DMS53 treated with DMSO at 0.1 percent for 48 hours (cell line): ENCODE measurements around the gene ADGRA1.

Source experiments
- DNase-seq: peaks from one replicate; lab custom pipeline; 2025; ENCODE audit not compliant: unreplicated experiment; lab: John Stamatoyannopoulos, UW

Gene ADGRA1

DNA sequence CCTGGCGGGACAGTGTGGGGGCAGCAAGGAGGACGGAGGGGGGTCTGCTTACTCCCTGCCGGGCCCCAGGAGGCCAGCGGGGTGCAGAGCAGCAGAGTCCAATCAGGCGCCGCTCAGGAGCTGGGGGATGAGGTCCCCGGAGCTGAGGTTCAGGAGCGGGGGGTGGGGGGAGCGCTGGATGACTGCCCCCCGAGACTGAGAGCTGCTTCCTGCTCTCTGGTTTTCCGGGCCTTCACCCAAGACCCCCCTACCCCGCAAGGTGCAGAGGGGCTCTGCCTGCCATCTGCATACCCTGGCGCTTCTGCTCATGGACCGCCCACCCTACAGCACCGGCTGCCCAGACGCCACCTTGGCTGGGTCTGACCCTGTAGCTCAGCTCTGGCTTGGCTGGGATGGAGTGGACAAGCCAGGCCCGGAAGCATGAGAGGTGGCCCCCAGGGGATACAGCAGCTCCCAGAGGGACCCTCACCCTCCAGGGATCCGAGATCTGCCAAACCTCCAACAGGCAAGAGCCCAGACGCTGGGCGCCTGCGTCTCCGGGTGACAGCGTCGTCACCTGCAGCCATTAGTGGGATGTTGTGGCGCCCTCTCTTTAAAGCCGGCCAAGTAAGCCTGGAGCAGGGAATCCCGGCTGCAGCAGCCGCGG is 73.2 kb downstream of the ADGRA1 start:
- DNase-seq = no peak

- DNase-seq = no peak
Measured at GRCh38 chr10:133161486-133162109, 73.9 kb downstream of the ADGRA1 start.

DNA sequence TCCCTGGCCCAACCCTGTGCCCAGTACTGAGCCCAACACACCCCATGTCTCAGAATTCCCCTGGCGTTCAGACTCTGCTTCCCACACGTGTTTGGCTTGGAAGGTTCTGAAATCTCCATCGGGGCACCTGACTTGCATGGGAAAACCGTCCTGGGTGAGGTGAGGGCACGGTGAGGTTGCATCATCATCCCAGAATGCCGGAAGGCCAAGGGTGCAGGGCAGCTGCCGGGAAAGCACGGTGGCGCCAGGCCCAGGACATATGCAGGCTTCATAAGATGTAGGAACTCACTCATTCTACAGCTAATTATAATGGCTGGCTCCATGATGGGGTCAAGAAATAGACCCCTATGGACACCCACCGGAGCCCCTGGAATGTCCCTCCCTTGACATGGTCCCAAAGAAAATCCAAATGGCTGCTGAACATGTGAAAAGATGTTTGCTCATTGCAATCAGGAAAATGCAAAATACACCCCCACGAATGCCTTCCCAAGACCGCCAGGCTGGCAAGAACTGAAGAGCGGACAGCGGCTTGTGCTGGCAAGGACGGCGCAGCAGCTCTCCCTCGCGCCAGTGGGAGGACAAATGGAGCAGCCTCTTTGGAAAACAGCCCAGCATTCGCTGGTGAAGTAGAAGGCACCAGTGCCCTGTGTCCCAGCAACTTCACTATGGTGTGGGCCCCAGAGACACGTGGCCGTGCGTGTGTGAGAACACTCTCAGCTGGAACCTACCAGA is 74.6 kb downstream of the ADGRA1 start:
- DNase-seq = no peak

DNA sequence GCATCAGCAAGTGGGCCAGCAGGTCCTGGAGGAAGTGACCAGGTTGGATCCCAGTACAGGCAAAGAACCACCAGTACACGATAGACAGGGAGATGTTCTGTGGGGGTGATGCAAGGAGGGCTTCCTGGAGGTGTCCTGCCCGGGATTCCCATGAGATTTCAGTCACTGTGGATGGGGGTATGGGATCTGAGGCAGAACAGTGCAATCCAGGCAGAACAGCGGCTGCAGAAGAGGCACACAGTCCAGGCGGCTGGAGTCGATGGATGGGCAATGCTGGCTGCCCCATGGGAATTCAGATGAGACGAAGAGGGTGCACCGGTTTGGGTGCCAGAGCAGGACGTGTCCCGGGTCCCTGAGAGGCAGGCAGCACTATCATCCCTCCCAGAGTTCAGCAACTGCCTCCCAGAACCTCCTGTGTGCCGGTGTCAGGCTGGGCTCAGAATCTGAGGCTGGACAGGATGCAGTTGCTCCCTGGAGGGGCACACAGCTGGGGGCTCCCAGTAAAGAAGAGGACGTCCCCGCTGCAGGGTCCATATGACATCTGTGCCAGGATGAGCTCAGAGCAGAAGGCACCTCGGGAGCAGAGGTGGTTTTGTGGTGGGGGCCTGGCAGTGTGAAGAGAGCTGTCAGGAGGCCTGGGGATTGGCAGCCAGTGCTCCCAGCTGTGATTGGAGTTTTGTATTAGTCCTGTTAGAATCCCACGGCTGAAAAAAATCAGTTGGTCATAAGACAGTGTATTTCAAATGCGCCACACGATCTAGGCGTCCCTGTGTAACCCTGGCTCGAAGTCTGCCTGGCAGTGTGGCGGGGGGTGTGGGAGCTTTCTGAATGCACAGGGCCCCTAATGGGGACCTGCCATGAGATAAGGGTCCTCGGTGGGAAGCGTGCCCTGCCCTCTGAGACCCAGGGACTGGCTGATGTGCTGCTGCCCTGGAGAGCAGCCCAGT is 75.5 kb downstream of the ADGRA1 start:
- no peak for DNase-seq

DNA sequence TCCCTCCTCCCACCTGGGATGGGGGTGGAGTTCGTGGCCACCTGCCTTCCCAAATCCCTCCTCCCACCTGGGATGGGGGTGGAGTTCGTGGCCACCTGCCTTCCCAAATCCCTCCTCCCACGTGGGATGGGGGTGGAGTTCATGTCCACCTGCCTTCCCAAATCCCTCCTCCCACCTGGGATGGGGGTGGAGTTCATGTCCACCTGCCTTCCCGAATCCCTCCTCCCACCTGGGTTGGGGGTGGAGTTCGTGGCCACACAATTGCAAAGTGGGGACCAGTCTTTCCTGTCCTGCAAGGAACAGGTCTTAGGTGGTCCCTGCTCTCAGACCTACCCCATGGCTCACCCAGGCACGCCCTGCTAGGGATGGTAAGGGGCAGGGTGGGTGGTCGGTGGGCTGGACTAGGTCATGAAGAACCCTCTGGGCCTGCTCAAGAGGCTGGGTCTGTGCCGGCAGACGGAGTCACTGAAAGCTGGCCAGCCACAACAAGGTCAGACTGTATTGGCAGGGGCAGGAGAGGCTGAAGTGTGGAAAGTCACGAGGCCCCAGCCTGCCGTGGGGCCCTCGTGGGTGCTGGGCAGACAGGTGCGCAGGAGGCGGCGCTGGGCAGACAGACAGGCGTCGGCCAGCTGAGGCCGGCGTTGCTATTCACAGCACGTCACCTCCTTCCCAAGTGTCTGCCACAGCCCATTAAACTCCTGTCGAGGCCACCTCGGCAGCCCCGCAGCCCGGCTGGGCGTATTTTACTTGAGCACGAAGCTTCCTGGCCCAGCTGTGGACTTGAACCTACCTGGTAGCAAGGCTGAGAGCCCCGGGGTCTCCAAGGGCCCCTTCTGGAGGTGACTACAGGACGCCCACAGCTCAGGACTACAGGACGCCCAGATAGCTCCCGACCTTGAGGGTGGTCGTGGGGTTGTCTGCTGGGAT is 76.4 kb downstream of the ADGRA1 start:
- DNase-seq = no peak

DNA sequence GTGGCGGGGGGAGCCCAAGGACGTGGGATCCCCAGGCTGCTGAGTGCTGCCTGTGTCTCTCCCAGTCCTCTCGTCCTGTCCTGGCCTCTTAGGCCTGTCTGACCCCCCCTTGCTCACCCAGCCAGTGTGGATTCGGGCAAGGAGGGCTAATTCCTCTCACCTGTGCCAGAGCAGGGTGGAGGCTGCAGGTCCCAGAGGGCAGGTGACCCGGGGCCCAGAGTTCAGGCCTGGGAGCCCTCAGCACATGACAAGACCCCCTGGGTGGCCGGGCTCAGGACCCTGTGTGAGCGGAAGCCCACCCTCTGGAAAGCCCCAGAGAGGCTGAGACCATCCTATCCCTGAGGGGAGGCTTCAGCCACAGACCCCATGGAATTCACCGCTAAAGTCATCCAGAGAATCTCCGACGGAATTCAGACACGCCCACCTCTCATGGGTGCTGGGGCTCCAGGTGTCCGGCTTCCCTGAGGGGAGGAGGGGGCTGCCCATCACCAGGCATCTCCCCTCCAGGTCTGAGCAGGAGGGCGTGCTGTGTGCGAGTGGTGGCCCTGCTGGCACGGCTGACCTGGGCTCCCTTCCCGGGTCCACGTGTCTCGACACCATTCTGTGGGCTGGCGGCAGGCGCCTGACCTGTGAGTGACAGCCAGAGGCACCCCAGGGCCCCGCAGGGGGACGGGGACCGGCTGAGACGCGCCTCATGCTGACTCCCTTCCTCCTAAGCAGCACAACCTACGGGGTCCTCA is 77.3 kb downstream of the ADGRA1 start:
- DNase-seq = no peak

GRCh38 chr10:133165556-133166503 is 78.1 kb downstream of the ADGRA1 start:
- DNase-seq = no peak

DNA sequence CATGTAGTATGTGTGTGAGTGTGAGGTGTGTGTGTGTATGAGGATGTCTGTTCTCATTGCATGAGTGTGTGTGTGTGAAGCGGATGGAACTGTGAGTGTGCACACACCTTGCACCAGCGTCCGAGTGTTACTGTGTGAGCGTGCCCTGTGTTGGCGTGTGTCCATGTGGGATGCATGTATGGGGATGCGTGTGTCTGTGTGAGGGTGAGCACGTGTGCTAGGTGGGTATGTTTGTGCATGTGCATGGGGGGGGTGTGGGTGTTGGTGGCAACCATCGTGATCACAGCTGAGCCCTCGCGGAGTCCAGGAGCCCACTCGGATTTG is 78.7 kb downstream of the ADGRA1 start:
- no peak for DNase-seq

GRCh38 chr10:133166828-133167692 is 79.3 kb downstream of the ADGRA1 start:
- DNase-seq = no peak

DNA sequence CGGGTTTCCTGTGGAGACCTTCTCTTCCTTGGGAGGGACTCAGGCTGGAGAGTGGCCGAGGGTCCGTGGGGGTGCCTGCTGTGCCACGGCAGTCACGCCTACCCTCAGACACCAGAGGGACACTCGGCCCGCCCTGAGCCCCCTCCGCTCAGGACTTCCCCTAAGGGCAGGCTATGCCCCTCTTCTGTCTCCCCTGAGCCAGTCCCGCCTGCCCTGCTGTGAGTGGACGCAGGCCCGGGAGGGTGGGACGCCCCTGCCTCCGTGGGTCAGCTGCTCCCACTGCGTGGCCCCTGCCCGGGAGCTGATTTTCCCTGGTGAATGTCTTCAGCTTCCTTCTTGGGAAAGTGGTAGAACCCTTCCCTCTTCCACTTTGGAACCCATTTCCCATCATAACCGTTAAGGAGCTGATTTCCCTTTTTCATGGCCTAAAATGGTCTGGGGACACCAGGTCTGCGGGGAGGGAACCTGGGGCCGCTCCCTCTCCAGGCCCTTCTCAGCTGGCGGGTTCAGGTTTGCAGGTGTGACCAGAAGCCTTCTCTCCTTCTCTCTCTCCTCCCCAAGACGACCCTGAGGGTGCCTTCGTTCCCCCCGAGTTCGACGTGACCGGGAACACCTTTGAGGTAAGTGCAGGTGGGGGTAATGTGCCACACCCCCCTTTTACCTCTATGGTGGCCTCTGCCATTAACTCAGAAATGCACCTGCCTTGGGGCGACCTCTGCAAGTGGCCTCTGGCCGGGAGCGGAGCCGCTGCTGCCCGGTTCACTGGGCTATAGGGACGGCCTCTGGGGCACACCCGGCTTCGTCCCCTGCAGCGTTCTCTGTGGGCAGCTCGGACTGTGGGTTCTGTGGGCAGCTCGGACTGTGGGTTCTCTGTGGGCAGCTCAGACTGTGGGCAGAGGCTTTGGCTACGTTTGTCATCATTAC is 80.2 kb downstream of the ADGRA1 start:
- no peak for DNase-seq

GRCh38 chr10:133168617-133169031 is 80.9 kb downstream of the ADGRA1 start:
- no peak for DNase-seq

DNA sequence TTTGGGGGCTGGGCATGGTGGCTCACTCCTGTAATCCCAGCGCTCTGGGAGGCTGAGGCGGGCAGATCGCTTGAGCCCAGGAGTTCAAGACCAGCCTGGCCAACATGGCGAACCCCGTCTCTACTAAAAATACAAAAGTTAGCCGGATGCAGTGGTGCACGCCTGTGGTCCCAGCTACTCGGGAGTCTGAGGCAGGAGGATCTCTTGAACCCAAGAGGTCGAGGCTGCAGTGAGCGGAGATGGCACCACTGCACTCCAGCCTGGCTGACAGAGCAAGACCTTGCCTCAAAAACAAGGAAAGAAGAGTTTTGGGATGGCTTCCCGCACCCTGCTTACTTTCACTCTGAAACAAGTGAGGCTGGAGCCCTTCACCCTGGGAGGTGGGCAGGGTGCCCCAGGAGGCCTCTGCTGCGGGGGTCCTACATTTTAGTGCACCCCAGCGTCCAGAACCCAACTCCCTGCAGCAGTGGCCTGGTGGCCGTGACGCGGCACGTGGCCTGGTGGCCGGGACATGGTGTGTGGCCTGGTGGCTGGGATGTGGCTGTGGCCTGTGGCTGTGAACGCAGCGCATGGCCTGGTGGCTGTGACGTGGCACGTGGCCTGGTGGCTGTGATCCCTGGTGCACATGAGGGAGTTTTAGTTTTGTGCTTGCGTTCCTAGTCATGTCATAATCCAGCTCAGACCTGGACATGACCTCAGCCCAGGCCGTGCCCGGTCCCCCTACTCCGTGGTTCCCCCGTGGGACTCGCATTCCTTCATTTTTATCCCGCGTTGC is 81.6 kb downstream of the ADGRA1 start:
- DNase-seq = no peak

GRCh38 chr10:133170092-133170491 is 82.4 kb downstream of the ADGRA1 start:
- no peak for DNase-seq

- DNase-seq = no peak
Measured at GRCh38 chr10:133173860-133174640, 86.3 kb downstream of the ADGRA1 start.

DNA sequence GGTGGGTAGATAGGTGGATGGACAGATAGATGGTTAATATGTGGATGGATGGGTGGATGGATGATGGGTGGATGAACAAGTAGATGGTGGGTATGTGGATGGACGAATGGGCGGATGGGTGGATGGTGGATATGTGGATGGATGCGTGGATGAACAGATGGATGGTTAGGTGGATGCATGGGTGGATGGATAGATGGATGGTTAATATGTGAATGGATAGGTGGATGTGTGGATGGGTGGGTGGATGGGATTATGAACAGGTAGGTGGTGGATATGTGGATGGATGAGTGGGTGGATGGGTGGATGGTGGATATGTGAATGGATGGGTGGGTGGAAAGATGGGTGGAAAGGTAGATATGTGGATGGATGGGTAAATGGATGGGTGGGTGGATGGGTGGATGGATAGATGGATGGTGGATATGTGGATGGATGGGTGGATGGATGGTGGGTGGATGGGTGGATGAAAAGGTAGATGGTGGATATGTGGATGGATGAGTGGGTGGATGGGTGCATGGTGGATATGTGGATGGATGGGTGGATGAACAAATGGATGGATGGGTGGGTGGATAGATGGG is 87.1 kb downstream of the ADGRA1 start:
- DNase-seq = no peak
